GM19023 (cell line): ENCODE measurements around the gene IL17B.

Source experiments
- ATAC-seq: cut with Tn5 transposase; IDR thresholded peaks from one replicate; pipeline ENCODE4 v1.9.1; 2021; ENCODE audit warnings: mild to moderate bottlenecking, moderate library complexity; ENCODE audit not compliant: unreplicated experiment

The IL17B gene

DNA sequence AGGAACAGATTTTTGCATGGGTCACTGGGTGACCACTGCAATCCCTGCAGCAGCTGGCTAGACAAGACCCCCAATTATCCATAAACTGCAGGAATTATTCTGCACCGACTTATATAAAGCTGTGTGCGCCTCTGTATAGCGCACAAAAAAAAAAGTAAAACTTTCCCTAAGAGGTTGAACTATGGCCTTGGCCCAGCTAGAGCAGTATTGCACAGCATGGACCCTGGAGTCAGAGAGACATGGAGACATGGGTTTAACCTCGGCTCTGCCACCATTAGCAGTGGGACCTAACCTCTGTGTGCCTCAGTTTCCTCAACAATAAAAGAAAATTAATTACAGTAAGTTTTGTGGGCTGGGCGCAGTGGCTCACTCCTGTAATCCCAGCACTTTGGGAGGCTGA lies 50.9 kb downstream of the IL17B start:
- no peak for ATAC-seq

DNA sequence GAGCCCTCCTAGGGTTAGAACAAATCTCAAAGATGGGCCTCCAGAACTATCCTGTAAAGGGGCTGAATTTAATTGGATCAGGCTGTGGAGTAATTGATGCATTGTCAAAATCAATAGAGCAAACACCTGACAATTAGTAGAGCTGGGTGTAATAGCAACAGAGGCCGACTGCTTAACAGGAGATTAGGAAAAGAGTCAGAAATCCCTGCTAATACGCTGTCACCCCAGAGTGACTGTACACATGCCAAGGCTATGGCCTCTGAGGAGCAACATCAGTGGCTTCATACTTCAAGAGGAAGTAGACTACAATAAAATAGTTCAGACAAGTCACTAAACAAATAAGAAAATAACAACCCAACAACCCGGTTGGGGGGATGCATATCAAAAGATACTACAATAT lies 52.5 kb downstream of the IL17B start:
- ATAC-seq: no peak

DNA sequence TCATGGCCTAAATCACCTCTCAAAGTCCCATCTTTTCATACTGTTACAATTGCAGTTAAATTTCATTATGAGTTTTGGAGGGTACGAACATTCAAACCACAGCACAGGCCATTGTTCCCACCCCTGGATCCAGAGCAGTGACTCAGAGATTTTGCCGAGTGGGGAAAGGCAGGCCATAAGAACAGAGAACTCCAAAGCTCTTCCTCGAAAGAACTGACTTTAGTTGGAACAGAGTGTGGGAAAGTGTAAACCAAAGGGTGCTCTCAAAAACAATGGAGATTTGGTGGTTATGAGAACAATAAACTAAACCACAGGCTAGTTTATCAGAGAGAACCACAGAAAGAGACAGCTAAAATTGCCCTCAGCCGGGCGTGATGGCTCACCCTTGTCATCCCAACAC lies 53.2 kb downstream of the IL17B start:
- ATAC-seq: no peak

DNA sequence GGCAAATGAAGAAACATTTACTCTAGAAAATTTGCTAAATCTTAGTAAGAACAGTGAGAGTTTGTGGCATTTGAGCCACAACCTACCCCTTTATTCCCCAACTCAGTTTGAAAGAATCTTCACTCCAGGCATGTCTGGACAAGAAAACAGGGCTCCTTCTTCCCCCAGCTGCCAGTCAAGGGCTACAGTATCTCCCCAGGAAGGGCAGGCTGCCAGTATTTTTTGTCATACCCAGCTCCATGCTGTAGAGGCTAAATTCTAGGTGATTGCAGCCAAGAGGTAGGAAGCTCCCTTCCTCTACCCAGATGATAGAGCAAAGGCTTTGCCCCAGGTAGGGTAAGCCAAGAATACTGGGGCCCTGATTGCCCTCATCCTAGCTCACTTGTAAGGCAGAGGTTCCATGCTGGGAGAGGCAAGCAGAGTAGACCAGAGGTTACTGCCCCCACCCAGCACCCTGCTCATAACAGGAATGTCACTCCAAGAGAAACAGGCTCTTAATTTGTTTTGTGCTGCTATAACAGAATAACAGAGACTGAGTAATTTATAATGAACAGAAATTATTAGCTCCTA lies 53.8 kb downstream of the IL17B start:
- ATAC-seq: no peak

DNA sequence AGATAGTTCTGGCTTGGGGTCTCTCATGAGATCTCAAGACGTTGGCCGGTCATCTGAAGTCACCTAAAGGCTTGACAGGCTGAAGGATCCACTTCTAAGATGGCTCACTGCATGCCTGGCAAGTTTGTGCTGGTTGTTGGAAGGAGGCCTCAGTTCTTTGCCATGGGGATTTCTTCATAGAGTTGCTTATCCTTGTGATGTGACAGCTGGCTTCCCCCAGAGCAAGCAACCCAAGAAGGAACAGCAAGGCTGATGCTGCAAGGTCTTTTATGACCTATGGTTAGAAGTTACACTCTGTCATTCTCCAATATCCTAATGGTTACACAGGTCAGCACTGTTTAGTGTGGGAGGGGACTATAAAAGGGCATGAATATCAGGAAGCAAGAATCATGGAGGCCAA lies 54.5 kb downstream of the IL17B start:
- ATAC-seq: no peak
